Amniotic stem cell (primary cell): ENCODE measurements around the gene PSMB1.
"Not testable (repeated sequence)": the region's sequence is repeated elsewhere in the genome, so short reads cannot be mapped to it uniquely, and the experiment has no call there.

Experiments
- DNase-seq: peaks from one replicate; lab custom pipeline; 2025; lab: John Stamatoyannopoulos, UW

Gene PSMB1

GRCh38 chr6:170535004-170535403 lies 18.1 kb downstream of the PSMB1 start:
- DNase-seq: no peak

DNA sequence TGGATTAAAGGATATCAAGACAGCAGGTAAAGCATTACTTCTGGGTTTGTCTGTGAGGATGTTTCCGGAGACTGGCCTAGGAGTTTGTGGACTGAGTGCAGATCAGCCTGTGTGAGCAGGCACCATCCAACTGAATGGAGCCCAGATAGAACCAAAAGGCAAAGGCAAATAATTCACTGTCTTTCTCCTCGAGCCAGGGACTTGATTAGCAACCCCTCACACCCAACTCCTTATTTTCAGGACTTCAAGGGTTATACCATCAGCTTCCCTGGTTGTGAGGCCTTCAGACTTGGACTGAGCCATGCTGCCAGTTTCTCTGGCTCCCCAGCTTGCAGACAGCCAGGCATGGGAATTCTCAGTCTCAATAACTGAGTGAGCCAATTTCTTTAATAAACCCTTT lies 19.3 kb downstream of the PSMB1 start:
- DNase-seq: no peak

GRCh38 chr6:170532867-170533488 lies 20.1 kb downstream of the PSMB1 start:
- no peak for DNase-seq

- DNase-seq: peak; percentile 10
Observed at GRCh38 chr6:170529839-170530469, 23.2 kb downstream of the PSMB1 start.

GRCh38 chr6:170527995-170528394 lies 25.1 kb downstream of the PSMB1 start:
- DNase-seq: not testable (repeated sequence)

DNA sequence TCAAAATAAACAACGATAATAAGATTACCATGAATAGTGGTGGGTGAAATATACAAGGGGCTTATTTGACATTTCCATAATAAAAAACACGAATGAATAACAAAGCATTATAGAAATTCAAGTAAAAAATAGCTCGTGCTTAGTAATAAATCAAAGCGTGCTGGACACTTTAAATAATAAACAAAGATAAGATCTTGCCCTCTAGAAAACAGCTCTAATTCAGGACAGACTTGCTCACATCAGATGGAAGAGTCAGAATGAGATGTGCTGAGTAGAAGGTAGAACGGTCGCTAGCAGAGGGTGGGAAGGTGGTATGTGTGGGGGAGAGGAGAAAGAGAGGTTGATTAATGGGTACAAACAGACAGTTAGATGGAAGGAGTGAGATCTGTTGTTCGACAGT lies 27.3 kb downstream of the PSMB1 start:
- no peak for DNase-seq

- no peak for DNase-seq
Observed at GRCh38 chr6:170524172-170524502, 29.0 kb downstream of the PSMB1 start.

DNA sequence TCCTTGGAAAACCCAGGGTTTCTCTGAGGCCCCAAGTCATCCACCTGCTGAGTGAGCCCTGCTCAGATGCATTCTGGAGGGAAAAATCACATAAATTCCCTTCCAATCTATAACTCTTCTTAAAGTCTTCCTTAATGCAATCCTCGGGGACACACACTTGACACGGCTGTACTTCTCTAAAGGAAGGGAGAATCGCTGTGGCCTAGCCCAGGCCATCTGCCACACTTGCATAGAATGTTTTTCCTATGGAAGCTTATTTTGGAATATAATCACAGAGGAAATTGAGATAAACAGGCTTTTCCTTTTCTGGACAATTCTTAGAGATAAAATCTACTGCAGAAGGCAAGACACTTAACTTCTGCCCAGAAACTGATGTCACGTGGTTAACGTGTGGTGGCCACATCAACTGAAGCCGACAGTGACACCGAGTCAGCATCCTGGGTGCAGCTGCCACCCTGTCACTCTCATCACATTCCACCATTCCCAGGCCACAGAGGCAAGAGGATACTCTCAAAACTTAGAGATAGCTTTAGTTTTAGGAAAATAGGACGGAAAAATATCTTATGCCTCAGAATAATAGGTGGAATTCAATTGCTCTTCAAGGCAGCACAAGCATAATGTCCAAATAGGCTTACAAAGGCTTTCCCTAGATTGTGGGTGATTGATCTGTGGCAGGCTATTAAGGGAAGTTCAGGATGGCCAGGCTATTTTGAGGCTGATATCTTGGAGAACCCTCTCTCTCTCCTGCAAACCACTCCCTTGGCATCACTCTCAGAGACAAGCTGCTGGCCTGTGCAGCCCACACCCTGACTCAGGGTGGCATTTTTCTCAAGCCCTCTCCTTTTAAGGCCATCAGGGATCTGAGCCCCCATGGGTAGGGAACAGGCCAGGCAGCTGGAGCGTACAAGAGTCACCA lies 29.6 kb downstream of the PSMB1 start:
- DNase-seq: no peak

GRCh38 chr6:170522565-170523183 lies 30.4 kb downstream of the PSMB1 start:
- no peak for DNase-seq

- DNase-seq: peak; percentile 50
Observed at GRCh38 chr6:170516783-170517616, 36.1 kb downstream of the PSMB1 start.

DNA sequence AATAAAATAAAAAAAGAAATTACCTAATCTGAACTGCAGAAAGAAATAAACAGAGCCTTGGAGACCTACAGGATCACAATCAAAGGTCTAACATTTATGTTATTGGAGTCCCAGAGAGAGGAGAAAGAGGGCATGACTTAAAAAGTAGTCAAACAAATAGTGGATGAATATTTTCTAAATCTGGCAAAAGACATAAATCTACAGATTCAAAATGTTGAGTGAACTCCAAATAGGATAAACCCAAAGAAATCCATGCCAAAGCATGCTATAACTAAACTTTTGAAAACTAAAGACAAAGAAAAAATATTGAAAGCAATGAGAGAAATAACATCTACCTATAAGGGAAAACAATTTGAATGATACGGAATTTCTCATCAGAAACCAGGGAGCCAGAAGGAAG lies 38.2 kb downstream of the PSMB1 start:
- no peak for DNase-seq

DNA sequence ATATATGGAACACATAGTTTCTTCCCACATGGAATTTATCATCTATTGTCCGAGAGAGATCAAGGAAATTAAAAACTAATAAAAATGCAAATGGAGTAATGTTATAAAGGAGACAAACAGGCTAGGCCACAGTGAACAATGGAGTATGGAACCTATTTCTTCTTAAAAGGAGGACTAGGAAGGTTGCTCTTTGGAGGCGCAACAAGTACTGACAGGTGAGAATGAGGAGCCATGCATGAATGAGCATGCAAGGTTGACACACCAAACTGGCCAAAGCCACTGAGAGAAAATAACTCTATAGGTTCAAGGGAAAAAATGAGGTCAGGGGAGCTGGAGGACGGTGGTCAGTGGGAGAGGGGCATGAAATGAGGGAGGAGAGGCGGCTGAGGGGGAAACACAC lies 40.9 kb downstream of the PSMB1 start:
- no peak for DNase-seq

DNA sequence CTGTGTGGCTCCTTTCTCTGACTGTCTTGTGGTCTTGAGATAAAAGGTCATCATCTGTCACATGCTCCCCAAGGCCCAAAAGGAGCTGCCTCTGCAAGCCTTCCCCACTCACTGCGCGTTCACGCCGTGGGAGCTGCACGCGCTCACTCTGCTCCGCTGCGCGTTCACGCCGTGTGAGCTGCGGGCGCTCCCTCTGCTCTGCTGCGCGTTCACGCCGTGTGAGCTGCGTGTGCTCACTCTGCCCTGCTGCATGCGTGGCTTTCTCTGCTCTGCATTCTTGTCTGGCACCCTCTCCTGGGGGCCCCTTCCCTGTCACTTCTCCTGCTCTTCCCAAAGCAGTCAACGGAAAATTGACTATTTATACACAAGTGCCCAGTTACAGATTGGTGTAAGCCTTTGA lies 42.5 kb downstream of the PSMB1 start:
- DNase-seq: no peak

GRCh38 chr6:170509723-170510018 lies 43.4 kb downstream of the PSMB1 start:
- no peak for DNase-seq

- DNase-seq: not testable (repeated sequence)
Observed at GRCh38 chr6:170508892-170509722, 44.0 kb downstream of the PSMB1 start.

DNA sequence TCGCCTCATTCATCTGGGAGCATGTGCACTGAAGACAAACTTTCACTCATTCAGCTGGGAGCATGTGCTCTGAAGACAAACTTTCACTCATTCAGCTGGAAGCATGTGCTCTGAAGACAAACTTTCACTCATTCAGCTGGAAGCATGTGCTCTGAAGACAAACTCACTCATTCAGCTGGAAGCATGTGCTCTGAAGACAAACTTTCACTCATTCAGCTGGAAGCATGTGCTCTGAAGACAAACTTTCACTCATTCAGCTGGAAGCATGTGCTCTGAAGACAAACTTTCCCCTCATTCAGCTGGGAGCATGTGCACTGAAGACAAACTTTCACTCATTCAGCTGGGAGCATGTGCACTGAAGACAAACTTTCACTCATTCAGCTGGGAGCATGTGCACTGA lies 44.8 kb downstream of the PSMB1 start:
- DNase-seq: not testable (repeated sequence)

DNA sequence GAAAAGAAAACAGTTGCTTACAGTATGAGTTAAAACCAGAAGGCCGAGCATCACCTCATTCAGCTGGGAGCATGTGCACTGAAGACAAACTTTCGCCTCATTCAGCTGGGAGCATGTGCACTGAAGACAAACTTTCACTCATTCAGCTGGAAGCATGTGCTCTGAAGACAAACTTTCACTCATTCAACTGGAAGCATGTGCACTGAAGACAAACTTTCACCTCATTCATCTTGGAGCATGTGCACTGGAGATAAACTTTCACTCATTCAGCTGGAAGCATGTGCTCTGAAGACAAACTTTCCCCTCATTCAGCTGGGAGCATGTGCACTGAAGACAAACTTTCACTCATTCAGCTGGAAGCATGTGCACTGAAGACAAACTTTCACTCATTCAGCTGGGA lies 45.4 kb downstream of the PSMB1 start:
- not testable (repeated sequence) for DNase-seq

DNA sequence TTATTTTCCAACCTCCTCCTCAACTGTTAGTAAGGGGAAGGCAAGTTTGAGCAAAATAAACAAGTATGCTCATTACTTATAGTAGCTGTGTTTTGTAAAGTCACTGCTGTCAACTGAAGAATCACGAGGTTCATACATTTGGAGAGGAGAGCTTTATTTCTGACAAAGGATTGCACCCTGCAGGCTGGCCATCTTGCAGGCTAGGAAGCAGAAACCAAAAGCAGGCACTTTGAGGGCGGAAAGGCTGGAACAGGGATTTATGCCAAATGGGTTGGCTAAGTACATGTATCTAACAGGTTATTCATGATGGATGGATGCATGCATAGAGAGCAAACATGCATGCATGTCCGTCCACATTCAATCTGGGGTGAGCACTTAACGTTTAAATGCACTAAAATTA lies 46.7 kb downstream of the PSMB1 start:
- DNase-seq: no peak

DNA sequence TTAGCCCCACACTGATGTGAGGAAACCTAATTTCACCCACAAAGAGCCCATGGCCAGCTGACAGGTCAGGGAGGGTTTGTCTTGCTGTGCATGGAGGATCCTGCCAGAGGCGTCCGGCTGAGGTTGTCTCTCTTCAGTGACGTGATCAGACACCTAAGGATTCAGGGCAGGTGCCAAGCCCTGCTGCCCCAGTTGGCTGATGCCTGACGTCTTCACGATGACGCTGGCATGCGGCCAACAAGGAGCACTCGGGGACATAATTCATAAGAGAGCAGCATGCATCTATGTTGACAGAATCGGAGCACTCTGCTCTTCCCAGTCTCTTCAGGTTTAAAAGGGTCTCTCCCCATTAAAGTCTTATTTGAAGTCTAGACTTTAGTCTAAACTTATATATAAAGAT lies 47.8 kb downstream of the PSMB1 start:
- no peak for DNase-seq

- DNase-seq: no peak
Observed at GRCh38 chr6:170504479-170504878, 48.6 kb downstream of the PSMB1 start.

GRCh38 chr6:170503414-170503761 lies 49.7 kb downstream of the PSMB1 start:
- no peak for DNase-seq
